Measurements from ENCODE around the gene TERT.

DNA sequence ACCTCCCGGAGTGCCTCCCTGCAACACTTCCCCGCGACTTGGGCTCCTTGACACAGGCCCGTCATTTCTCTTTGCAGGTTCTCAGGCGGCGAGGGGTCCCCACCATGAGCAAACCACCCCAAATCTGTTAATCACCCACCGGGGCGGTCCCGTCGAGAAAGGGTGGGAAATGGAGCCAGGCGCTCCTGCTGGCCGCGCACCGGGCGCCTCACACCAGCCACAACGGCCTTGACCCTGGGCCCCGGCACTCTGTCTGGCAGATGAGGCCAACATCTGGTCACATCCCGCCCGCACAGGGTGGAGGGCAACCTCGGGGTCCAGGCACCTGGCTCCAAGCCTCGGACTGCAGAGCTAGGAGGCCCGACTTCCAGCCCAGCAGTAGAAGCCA, 776 bp upstream of the TERT start:
- TF ChIP-seq NFE2L2 (IDR thresholded peaks at IDR 0.05; ENCODE audit: low read depth, low read length) (no peak), POLR2A (IDR thresholded peaks at IDR 0.05; ENCODE audit: low read depth, low read length) (no peak), RFX5 (IDR thresholded peaks at IDR 0.05; ENCODE audit: low read depth, low read length) (no peak), RAD21 (IDR thresholded peaks at IDR 0.05; ENCODE audit: low read length) (no peak), MAFK (IDR thresholded peaks at IDR 0.05; ENCODE audit: low read depth, low read length) (no peak), MXI1 (IDR thresholded peaks at IDR 0.05; ENCODE audit: borderline replicate concordance, low read depth, low read length) (no peak), BHLHE40 (IDR thresholded peaks at IDR 0.05; ENCODE audit: low read depth, low read length) (no peak), FOS (IDR thresholded peaks at IDR 0.05; ENCODE audit: low read depth, low read length) (no peak), RCOR1 (IDR thresholded peaks at IDR 0.05; ENCODE audit: insufficient replicate concordance, low read length) (no peak), SMC3 (IDR thresholded peaks at IDR 0.05; ENCODE audit: low read depth, low read length) (no peak), CEBPB (IDR thresholded peaks at IDR 0.05; ENCODE audit: low read depth, low read length) (no peak)
- TF ChIP-seq, protein P1, sequence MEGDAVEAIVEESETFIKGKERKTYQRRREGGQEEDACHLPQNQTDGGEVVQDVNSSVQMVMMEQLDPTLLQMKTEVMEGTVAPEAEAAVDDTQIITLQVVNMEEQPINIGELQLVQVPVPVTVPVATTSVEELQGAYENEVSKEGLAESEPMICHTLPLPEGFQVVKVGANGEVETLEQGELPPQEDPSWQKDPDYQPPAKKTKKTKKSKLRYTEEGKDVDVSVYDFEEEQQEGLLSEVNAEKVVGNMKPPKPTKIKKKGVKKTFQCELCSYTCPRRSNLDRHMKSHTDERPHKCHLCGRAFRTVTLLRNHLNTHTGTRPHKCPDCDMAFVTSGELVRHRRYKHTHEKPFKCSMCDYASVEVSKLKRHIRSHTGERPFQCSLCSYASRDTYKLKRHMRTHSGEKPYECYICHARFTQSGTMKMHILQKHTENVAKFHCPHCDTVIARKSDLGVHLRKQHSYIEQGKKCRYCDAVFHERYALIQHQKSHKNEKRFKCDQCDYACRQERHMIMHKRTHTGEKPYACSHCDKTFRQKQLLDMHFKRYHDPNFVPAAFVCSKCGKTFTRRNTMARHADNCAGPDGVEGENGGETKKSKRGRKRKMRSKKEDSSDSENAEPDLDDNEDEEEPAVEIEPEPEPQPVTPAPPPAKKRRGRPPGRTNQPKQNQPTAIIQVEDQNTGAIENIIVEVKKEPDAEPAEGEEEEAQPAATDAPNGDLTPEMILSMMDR (conservative IDR thresholded peaks at IDR 0.05; ENCODE audit: low read depth, low read length) = no peak
- TF ChIP-seq, protein P2, sequence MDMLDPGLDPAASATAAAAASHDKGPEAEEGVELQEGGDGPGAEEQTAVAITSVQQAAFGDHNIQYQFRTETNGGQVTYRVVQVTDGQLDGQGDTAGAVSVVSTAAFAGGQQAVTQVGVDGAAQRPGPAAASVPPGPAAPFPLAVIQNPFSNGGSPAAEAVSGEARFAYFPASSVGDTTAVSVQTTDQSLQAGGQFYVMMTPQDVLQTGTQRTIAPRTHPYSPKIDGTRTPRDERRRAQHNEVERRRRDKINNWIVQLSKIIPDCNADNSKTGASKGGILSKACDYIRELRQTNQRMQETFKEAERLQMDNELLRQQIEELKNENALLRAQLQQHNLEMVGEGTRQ (IDR thresholded peaks at IDR 0.05; ENCODE audit: low read depth, low read length) = no peak
